ENCODE results near the gene STON2. TPM values are rescaled to one million over a fixed set of nuclear protein-coding genes. Genes with fewer than 3 reads are reported as not detected.
A peak's percentile ranks its signal among the peaks of the same experiment; 100 is the strongest.

STON2 gene
- polyA plus RNA-seq, 2 of the 4 experiments (the other 2 are of a cell fraction), result 0.53 to 1.3 TPM

DNA sequence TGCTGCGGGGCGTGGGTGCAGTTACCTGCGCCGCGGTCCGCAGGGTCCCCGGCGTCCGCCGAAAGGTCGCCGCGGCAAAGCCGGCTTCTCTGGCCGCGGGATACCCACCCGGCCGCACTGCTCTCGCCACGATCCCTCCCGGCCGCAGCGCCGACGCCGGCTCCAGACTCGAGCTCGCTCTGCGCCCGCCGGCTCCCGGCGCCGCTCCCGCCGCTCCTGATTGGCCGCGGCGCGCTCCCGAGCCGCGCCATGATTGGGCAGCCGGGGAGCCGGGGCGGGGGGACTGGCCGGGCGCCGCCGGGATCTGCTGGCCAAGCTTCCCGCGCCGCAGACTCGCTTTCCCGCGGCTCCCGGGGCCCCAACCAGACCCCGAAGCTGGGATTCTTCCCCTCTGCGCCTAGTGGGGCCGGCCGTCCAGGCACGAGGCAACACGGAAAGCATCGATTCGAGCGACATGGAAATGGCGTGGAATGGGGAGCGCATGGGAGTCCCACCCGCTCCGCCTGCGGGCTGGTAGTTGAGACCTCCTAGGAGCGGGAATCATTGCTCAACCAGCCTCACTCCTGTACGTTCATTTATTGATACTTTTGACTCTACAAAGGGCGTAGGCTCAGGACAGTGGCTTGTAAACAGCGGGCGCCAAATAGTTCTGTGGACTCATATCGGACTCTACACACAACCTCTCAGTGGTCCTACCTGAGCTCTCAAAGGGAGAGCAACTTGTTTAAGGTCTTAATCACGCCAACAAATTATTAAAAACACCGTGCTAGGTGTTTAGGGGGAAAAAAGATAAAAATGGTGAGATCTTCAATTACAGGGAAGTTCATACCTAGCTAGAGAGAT lies 36.4 kb upstream of the STON2 start:
- ChIA-PET CTCF (interaction anchor here (0.6 to 2.5 kb wide), 4 partner anchors 10 to 1381 kb away, joined by 3 to 15 read pairs (median 4); no protein-coding TSS in a partner anchor), POLR2A (interaction anchor here (1.1 to 2.0 kb wide), 2 partner anchors 216 to 218 kb away, joined by 4 to 6 read pairs; partner anchors contain the start of gene GTF2A1)
- H3K4me1 ChIP-seq, result peaks cover 11% of the 10 kb centered on the region
- TF ChIP-seq RNF2 (IDR thresholded peaks at IDR 0.05; ENCODE audit: borderline replicate concordance, low read depth), result peak; percentile 45; the same call in 1 of the 2 replicates
- TF ChIP-seq CHD4 (IDR thresholded peaks at IDR 0.05; ENCODE audit: borderline replicate concordance), result no peak
- TF ChIP-seq, protein P1, sequence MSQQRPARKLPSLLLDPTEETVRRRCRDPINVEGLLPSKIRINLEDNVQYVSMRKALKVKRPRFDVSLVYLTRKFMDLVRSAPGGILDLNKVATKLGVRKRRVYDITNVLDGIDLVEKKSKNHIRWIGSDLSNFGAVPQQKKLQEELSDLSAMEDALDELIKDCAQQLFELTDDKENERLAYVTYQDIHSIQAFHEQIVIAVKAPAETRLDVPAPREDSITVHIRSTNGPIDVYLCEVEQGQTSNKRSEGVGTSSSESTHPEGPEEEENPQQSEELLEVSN (IDR thresholded peaks at IDR 0.05; ENCODE audit: borderline replicate concordance, low read depth), result peak; percentile 93
- TF ChIP-seq, protein P2, sequence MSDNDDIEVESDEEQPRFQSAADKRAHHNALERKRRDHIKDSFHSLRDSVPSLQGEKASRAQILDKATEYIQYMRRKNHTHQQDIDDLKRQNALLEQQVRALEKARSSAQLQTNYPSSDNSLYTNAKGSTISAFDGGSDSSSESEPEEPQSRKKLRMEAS (IDR thresholded peaks at IDR 0.05), result peak; percentile 27; the same call in 1 of the 2 replicates
- H3K4me2 ChIP-seq, result peak overlapping the region; percentile 100
- no peak for FAIRE-seq
- peak overlapping the region; percentile 72 for H3K4me3 ChIP-seq
- peak overlapping the region; percentile 34 to 70; a peak in 5 of 6 replicates for H3K27ac ChIP-seq
- WGBS (ENCODE audit: missing lambda C conversion rate), result 5% methylated on average over 14 of the region's 79 CpGs
- DNase-seq (ENCODE audit: low read depth in 1 of 2, low spot score in 1 of 2), result peak; percentile 58 to 83
- no peaks in the 10 kb centered on the region; the same call in 2 of the 3 replicates for H3K9me3 ChIP-seq
- peak; percentile 92 to 99 for ATAC-seq

DNA sequence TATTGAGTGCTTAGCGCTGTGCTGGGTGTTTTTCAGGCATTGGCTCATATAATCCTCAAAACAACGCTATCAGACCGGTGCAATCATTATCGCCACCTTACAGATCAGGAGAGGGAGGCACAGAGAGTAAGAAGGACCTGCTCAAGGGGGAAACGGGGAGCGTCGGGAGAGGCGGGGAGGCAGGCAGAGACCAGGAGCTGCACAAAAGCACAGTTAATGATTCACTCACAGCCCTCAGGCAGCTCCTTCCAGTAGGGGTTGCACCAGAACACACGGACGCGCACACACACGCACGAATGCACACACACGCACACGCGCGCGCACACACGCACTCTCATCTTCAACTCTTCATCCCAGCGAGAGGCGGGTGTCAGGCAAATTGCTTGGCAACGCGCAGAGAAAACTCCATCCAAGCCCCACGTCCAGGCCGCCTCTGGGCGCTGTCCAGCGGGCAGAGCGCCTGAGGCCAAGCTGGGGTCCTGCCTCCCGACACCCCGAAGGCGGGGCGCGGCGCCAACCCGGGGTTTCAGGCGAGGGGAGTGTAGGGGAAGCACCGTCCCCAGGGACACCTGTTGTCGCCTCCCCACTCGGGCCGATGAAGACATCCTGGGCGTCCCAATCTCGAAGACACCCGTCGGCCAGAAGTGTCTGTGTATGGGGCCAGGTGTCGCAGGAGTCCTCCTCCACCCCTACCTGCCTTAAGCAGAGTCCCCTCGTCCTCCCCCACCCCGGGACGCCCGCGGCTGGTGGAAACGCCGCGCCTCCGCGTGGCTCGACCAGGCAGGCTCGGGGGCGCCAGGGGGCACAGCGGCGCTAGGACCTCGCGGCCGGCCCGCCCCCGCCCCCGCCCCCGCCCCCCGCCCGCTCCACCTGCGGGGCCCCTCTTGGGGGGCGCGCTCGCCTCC lies 35.5 kb upstream of the STON2 start:
- CTCF ChIA-PET, result interaction anchor here (1.0 to 2.5 kb wide), 6 partner anchors 10 to 29 kb away, joined by 3 to 15 read pairs (median 4); no protein-coding TSS in a partner anchor
- no peak for FAIRE-seq

More for the DNA sequence above, 35.5 kb upstream of the STON2 start:
- no peak for TF ChIP-seq KDM5A (IDR thresholded peaks at IDR 0.05)
- TF ChIP-seq FOXS1 (CRISPR knock-in tag; IDR thresholded peaks at IDR 0.05), result no peak
- TF ChIP-seq, protein P3, sequence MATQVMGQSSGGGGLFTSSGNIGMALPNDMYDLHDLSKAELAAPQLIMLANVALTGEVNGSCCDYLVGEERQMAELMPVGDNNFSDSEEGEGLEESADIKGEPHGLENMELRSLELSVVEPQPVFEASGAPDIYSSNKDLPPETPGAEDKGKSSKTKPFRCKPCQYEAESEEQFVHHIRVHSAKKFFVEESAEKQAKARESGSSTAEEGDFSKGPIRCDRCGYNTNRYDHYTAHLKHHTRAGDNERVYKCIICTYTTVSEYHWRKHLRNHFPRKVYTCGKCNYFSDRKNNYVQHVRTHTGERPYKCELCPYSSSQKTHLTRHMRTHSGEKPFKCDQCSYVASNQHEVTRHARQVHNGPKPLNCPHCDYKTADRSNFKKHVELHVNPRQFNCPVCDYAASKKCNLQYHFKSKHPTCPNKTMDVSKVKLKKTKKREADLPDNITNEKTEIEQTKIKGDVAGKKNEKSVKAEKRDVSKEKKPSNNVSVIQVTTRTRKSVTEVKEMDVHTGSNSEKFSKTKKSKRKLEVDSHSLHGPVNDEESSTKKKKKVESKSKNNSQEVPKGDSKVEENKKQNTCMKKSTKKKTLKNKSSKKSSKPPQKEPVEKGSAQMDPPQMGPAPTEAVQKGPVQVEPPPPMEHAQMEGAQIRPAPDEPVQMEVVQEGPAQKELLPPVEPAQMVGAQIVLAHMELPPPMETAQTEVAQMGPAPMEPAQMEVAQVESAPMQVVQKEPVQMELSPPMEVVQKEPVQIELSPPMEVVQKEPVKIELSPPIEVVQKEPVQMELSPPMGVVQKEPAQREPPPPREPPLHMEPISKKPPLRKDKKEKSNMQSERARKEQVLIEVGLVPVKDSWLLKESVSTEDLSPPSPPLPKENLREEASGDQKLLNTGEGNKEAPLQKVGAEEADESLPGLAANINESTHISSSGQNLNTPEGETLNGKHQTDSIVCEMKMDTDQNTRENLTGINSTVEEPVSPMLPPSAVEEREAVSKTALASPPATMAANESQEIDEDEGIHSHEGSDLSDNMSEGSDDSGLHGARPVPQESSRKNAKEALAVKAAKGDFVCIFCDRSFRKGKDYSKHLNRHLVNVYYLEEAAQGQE (IDR thresholded peaks at IDR 0.05), result peak; percentile 82
- TF ChIP-seq CBX8 (IDR thresholded peaks at IDR 0.05), result peak; percentile 5; the same call in 1 of the 2 replicates
- TF ChIP-seq KDM1A (IDR thresholded peaks at IDR 0.05; ENCODE audit: low read depth), result no peak
- TF ChIP-seq NFE2L2 (conservative IDR thresholded peaks at IDR 0.05; ENCODE audit: low read length), result no peak
- TF ChIP-seq, protein P4, sequence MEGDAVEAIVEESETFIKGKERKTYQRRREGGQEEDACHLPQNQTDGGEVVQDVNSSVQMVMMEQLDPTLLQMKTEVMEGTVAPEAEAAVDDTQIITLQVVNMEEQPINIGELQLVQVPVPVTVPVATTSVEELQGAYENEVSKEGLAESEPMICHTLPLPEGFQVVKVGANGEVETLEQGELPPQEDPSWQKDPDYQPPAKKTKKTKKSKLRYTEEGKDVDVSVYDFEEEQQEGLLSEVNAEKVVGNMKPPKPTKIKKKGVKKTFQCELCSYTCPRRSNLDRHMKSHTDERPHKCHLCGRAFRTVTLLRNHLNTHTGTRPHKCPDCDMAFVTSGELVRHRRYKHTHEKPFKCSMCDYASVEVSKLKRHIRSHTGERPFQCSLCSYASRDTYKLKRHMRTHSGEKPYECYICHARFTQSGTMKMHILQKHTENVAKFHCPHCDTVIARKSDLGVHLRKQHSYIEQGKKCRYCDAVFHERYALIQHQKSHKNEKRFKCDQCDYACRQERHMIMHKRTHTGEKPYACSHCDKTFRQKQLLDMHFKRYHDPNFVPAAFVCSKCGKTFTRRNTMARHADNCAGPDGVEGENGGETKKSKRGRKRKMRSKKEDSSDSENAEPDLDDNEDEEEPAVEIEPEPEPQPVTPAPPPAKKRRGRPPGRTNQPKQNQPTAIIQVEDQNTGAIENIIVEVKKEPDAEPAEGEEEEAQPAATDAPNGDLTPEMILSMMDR (IDR thresholded peaks at IDR 0.05), result no peak
- ATAC-seq, result peak; percentile 65
- peak; percentile 26 to 51 for DNase-seq (ENCODE audit: low read depth in 1 of 2, low spot score in 1 of 2)
- H3K9me3 ChIP-seq, result no peaks in the 10 kb centered on the region; the same call in 2 of the 3 replicates
- H3K4me3 ChIP-seq, result peak overlapping the region; percentile 72
- peak overlapping the region; percentile 34 to 70; a peak in 5 of 6 replicates for H3K27ac ChIP-seq
- peak overlapping the region; percentile 100 for H3K4me2 ChIP-seq
- peaks cover 11% of the 10 kb centered on the region for H3K4me1 ChIP-seq
- 7% methylated on average over 27 of the region's 73 CpGs for WGBS (ENCODE audit: missing lambda C conversion rate)
- POLR2A ChIA-PET, result interaction anchor here (1.1 to 2.0 kb wide), 2 partner anchors 215 to 217 kb away, joined by 4 to 6 read pairs; partner anchors contain the start of gene GTF2A1

Measured in A549 (cell line).